HepG2 (cell line): Measurements from ENCODE around the gene TSPAN17. TPM values are rescaled to one million over a fixed set of nuclear protein-coding genes. Genes with fewer than 3 reads are reported as not detected.

Experiments
- ADNP ChIP-seq: sonication (generic); formaldehyde crosslinking; IDR thresholded peaks from 2 replicates; pipeline ENCODE4 v1.4.0; 2020; ENCODE audit warnings: missing genetic modification reagents
- CBFB ChIP-seq: sonication (generic); formaldehyde crosslinking; IDR thresholded peaks from 2 replicates; pipeline ENCODE4 v1.4.0; 2020; ENCODE audit warnings: missing genetic modification reagents
- CBX2 ChIP-seq, 2 experiments: fragments of 200-600 bp in 1 of 2; sonication (generic); formaldehyde crosslinking in 1 of 2; IDR thresholded peaks; 2 replicates each; pipeline versions ENCODE4 v1.7.0 to v1.8.1; 2018 to 2022; ENCODE audit warnings: low read depth in 2 of 2, low read length in 1 of 2, mild to moderate bottlenecking in 1 of 2, missing genetic modification reagents in 1 of 2
- DMTF1 ChIP-seq: sonication (generic); formaldehyde crosslinking; IDR thresholded peaks from 2 replicates; pipeline ENCODE4 v1.4.0; 2020; ENCODE audit warnings: mild to moderate bottlenecking, missing genetic modification reagents
- HBP1 ChIP-seq: IDR thresholded peaks from 2 replicates; pipeline ENCODE4 v1.6.1; 2016; ENCODE audit warnings: low read depth, control low read depth
- HNRNPH1 ChIP-seq: fragments of 200-400 bp; formaldehyde crosslinking; optimal IDR thresholded peaks from 2 replicates; pipeline ENCODE3; 2017; ENCODE audit warnings: mild to moderate bottlenecking, low read depth, low read length
- HNRNPLL ChIP-seq: fragments of 200-400 bp; formaldehyde crosslinking; IDR thresholded peaks from 2 replicates; pipeline ENCODE4 v1.6.1; 2017; ENCODE audit warnings: mild to moderate bottlenecking, low read depth, low read length; ENCODE audit not compliant: poor library complexity, severe bottlenecking
- MTF2 ChIP-seq: sonication (generic); formaldehyde crosslinking; IDR thresholded peaks from 2 replicates; pipeline ENCODE4 v1.5.0; 2020; ENCODE audit warnings: missing genetic modification reagents, borderline replicate concordance
- NCOA2 ChIP-seq: sonication (generic); formaldehyde crosslinking; IDR thresholded peaks from 2 replicates; pipeline ENCODE4 v1.8.0; 2022; ENCODE audit warnings: inconsistent platforms
- ONECUT2 ChIP-seq: sonication (generic); formaldehyde crosslinking; IDR thresholded peaks from 2 replicates; pipeline ENCODE4 v1.4.0; 2020; ENCODE audit warnings: missing genetic modification reagents
- TERF1 ChIP-seq: sonication (generic); formaldehyde crosslinking; IDR thresholded peaks from 2 replicates; pipeline ENCODE4 v1.8.0; 2022; ENCODE audit warnings: mild to moderate bottlenecking, missing genetic modification reagents, moderate library complexity
- ZBTB10 ChIP-seq: sonication (generic); formaldehyde crosslinking; IDR thresholded peaks from 2 replicates; pipeline ENCODE4 v1.4.0; 2020; ENCODE audit warnings: missing genetic modification reagents, borderline replicate concordance
- ZBTB46 ChIP-seq: sonication (generic); formaldehyde crosslinking; IDR thresholded peaks from 2 replicates; pipeline ENCODE4 v1.4.0; 2020; ENCODE audit warnings: mild to moderate bottlenecking, missing genetic modification reagents, borderline replicate concordance
- ZFP41 ChIP-seq: sonication (generic); formaldehyde crosslinking; IDR thresholded peaks from 2 replicates; pipeline ENCODE4 v1.4.0; 2020; ENCODE audit warnings: mild to moderate bottlenecking, missing genetic modification reagents, borderline replicate concordance
- ZNF768 ChIP-seq: sonication (generic); formaldehyde crosslinking; IDR thresholded peaks from 2 replicates; pipeline ENCODE4 v1.4.0; 2020; ENCODE audit warnings: missing genetic modification reagents
- polyA plus RNA-seq, 8 experiments: library from polyadenylated mRNA; depleted of rRNA in 3 of 8; stranded (reverse) in 7 of 8; unstranded in 1 of 8; fragments of >200 nt; fragmentation: Illumina TruSeq in 4 of 8; extraction: Trizol in 4 of 8; gene quantifications; 2 replicates each; pipeline versions ENCODE4 v1.2.1 to v1.2.3, GENCODE V29; 2011 to 2016; ENCODE audit warnings: low read depth in 4 of 8, missing spikeins in 1 of 8, mixed read lengths in 1 of 8; ENCODE audit not compliant: insufficient read depth in 1 of 8
- total RNA-seq, 5 experiments: library from RNA; depleted of rRNA; stranded (reverse); fragments of >200 nt; fragmentation: Illumina TruSeq; extraction: Trizol; gene quantifications; 2 replicates each; pipeline ENCODE4 v1.2.3, GENCODE V29; 2016; ENCODE audit warnings: low read depth in 1 of 5

TSPAN17 gene
- total and polyA plus RNA-seq, 2 of the 13 experiments (the other 11 are each of a cell fraction or from before 2014, with no cell fraction given): 11.5 to 15.0 TPM

GRCh38 chr5:176660860-176661641, 13.8 kb downstream of the TSPAN17 start (continued):
- TF ChIP-seq MTF2 (CRISPR knock-in tag): peak; percentile 80; the same call in 1 of the 2 replicates
- TF ChIP-seq ZBTB46 (CRISPR knock-in tag): no peak
- TF ChIP-seq HBP1 (CRISPR knock-in tag): no peak
- TF ChIP-seq DMTF1: no peak
- no peak for TF ChIP-seq CBX2 (IDR thresholded peaks at IDR 0.05; ENCODE audit: low read depth, low read length)
- no peak for TF ChIP-seq CBX2 (CRISPR knock-in tag; IDR thresholded peaks at IDR 0.05; ENCODE audit: low read depth)
- peak; percentile 38; the same call in 1 of the 2 replicates for TF ChIP-seq NCOA2 (CRISPR knock-in tag)
- no peak for TF ChIP-seq ADNP (CRISPR knock-in tag)
- TF ChIP-seq TERF1 (CRISPR knock-in tag): no peak
- no peak for TF ChIP-seq ONECUT2 (CRISPR knock-in tag)
- peak; percentile 21 for TF ChIP-seq HNRNPLL
- no peak for TF ChIP-seq ZBTB10 (CRISPR knock-in tag)
- peak; percentile 63; the same call in 1 of the 2 replicates for TF ChIP-seq ZNF768 (CRISPR knock-in tag)
- TF ChIP-seq HNRNPH1: no peak
- TF ChIP-seq CBFB (CRISPR knock-in tag): no peak
- TF ChIP-seq ZFP41: no peak
